Fibroblast of lung (primary cell): ENCODE results near the gene CNTNAP3B.
"Not testable (repeated sequence)": the region's sequence is repeated elsewhere in the genome, so short reads cannot be mapped to it uniquely, and the experiment has no call there.

Experiments used
- CTCF ChIP-seq, 2 donors: IDR thresholded peaks in 1 of 2; conservative IDR thresholded peaks in 1 of 2; 1 replicate in 1 of 2; 2 replicates in 1 of 2; pipeline ENCODE4 v1.5.1; 2011 to 2012; ENCODE audit warnings: low read length in 2 of 2, control low read depth in 1 of 2, inconsistent platforms in 1 of 2, low read depth in 1 of 2, mild to moderate bottlenecking in 1 of 2
- EZH2 ChIP-seq: IDR thresholded peaks from 2 replicates; pipeline ENCODE4 v1.5.1; 2012; ENCODE audit warnings: low read length, control low read depth, mild to moderate bottlenecking; ENCODE audit errors: missing control alignments

GRCh38 chr9:42080376-42080775 lies 48.9 kb downstream of the CNTNAP3B start:
- TF ChIP-seq CTCF (conservative IDR thresholded peaks at IDR 0.05 in 1 of 2, IDR thresholded peaks at IDR 0.05 in 1 of 2; ENCODE audit: low read depth in 1 of 2, low read length in 2 of 2); EZH2: not testable (repeated sequence)
